ENCODE data around the gene SRXN1.

SRXN1 gene

DNA sequence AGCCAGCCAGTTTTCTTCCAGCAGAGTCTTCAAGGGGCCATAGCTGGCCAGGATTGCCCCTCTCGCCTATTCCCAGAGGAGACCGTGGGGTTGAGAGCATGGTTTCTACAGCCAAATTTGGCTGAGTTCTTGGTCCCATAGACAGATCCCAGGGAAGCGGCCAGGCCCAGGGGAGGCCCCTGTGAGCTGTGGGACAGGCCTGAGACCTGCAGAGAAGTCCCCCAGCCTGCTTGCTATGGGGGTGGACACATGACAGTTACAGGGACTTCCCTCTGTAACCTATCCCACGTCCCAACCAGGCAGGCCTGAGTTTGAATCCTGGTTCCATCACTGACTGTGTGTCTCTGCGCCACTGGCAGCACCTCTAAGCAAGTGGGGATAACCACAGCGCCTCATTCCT, 45.5 kb downstream of the SRXN1 start:
- no peak for DNase-seq (ENCODE audit: low spot score)

DNA sequence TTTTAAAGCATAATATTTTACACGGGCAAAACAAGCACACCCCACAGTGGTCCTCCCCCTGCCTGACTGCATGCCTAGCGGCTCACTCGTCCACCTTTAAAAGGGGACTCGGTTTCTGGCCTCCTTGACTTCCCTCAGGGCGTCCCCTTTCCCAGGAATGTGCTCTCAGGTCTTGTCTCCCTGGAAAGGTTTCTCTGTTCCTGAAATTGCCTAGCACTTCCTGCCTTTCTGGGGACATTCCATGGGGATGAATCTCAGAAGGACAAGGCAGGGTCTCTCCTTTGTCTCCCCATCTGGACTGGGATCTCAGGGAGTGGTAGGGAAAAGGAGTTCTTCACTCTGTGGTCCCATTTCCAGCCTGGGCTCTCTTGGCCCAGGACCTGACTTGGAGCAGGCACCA, 47.8 kb downstream of the SRXN1 start:
- no peak for DNase-seq (ENCODE audit: low spot score)

DNA sequence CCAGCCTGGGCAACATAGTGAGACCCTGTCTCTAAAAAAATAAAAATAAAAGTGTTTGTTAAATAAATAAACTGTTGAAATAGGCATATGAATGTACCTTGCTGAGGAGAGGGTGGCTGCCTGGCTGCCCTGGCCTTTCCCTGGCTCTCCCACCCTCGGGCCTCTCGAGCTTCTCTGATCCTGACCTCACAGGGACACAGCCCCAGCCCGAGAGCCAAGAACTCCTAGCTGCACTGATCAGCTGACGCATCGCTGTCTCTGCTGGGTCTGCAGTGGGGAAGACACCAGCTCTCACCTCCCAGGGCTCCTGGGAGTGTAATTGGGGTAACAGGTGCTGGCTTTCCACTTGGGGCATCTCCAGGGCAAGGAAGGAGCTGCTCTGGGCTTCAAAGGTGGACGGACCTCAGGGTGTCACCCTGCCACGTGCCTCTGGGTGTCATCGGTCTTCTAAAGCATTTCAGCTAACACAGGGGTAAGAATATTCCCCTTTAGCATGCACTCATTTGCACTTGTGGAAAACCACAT, 49.8 kb downstream of the SRXN1 start:
- no peak for DNase-seq (ENCODE audit: low spot score)

DNA sequence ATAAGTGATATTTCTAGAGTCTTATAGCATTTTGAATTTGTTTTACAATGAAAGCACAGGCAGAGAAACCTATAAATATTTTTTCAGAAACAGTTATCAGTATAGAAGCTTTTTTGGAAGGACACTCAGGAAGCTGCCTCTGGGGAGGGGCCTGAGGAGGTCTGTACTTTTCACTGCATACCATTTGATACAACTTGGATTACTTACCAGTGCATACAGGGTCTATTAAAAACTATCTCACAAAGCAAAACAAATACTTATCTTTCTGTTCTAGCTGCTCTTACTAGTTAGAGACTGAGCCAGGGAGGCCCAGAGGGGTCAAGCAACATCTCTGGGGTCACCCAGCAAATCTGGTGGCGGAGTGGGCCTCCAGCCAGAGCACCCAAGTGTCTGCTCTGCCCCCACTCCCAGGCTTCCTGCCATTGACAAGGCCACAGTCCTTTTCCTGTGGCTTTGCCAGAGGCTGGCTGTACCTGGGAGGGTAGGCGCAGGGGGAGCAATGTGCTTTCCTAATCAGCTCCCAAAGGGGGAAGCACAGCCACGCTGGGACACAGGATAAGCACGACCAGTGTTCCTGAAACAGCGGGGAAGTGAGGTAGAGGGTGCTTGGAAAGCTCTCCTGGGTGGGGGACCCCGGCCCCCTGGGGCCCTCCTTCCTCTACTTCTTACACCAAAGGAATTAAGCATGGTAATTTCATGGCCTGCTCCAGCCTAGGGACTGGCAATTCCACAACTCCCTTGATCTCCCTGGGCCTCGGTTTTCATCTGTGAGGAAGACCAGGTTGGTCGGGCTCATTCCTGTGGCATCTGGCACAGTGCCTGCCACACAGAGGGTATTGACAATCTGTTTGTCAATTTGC, 50.7 kb downstream of the SRXN1 start:
- no peak for DNase-seq (ENCODE audit: low spot score)

DNA sequence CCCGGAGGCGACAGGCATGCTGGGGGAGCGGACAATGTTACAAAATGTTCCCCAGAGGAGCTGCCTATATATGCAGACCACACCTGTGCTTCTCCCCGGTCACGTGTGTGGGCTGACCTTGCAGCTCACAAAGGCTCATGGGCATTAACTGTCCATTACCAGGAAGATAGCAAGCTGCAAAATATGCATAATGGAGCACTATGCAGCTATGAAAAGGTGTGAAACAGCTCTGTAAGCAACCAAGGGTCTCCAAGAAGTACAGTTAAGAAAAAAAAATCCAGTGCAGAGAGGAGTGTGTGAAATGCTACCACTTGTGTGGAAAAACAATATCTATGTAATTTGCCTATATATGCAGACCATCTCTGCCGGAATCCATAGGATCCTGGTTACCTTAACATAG, 52.3 kb downstream of the SRXN1 start:
- DNase-seq (ENCODE audit: low spot score), result no peak

DNA sequence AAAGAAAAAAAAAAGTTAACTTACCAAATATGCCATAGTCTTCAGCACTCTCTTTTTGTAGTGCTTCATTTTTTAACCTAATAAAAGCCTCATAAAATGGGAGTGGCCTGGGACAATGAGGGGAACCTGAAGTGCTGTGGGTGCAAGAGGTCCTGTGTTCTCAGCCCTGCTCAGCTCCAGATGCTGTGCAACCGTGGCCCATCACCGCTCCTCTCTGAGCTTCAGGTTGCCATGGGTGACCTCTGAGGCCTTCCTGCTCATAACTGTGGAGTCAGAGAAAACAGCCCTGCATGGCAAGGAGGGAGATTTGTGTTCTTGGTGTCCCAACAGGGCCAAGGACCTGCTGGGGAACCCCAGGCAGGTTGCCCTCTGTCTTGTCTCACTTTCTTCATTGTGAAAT, 52.9 kb downstream of the SRXN1 start:
- DNase-seq (ENCODE audit: low spot score), result no peak

DNA sequence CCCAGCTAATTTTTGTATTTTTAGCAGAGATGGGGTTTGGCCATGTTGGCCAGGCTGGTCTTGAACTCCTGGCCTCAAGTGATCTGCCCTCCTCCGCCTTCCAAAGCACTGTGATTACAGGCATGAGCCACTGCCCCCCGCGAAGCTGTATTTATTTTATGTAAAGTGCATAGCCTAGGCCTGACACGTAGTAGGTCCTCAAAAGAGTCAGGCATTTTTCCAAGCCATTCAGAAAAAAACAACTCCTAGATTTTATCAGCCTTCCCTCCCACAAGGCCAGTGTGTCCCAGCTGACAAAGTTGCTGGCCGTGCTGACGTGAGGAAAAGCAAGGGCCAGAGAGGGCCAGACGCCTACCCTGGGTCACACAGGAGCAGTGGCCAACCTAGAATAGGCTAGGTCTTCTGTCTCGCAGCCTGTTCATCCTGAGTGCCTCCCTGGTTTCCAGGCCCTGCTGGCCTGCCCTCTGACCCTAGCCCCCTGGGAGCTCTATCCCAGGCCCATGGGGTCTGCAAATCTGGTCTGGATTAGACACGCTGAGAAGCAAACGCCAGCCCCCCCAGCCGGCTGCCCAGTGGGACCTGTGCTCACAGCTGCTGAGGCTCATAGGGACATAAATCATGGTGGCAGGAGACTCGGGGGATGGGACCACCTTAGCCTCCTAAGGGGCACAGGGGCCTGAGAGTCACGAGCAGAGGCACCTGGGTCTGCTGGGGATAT, 54.7 kb downstream of the SRXN1 start:
- no peak for DNase-seq (ENCODE audit: low spot score)

DNA sequence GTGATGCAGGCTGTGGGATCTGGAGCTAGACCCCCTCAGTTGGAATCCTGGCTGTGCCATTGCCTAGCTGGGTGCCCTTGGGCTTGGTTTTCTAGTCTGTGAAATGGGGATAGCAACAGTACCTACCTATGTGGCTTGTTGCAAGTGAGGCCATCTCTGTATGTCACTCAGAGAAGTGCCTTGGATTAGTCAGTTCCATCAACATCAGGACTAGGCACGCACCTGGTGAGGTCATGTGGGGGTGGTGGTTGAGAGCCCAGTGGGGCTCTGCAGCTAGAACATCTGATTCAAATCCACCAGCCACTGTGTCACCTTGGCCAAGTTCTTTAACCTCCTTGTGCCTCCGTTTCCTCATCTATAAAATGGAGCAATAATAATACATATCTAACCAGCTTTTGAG, 55.4 kb downstream of the SRXN1 start:
- DNase-seq (ENCODE audit: low spot score), result no peak
